Esophagus (tissue), 2 donors: ENCODE measurements around the gene HUNK. TPM values are rescaled to one million over a fixed set of nuclear protein-coding genes. Genes with fewer than 3 reads are reported as not detected.

ENCODE experiments used
- H3K27ac ChIP-seq, 2 donors: one replicate each; pipeline ENCODE4 v1.5.1; 2013; ENCODE audit warnings: low read depth in 2 of 2, mild to moderate bottlenecking in 2 of 2, inconsistent platforms in 1 of 2, low read length in 1 of 2, moderate library complexity in 1 of 2
- H3K27me3 ChIP-seq, 2 donors: one replicate each; pipeline ENCODE4 v1.6.1; 2013; ENCODE audit warnings: low read length in 2 of 2, control low read depth in 1 of 2, mild to moderate bottlenecking in 1 of 2; ENCODE audit not compliant: insufficient read depth in 2 of 2, control insufficient read depth in 1 of 2
- H3K36me3 ChIP-seq, 2 donors: one replicate each; pipeline ENCODE4 v1.6.1; 2013; ENCODE audit warnings: low read length in 1 of 2; ENCODE audit not compliant: control insufficient read depth in 2 of 2, insufficient read depth in 2 of 2
- H3K4me1 ChIP-seq, 2 donors: one replicate each; pipeline ENCODE4 v1.6.1; 2013; ENCODE audit warnings: low read length in 1 of 2; ENCODE audit not compliant: control insufficient read depth in 2 of 2, insufficient read depth in 2 of 2
- H3K4me3 ChIP-seq, 2 donors: one replicate each; pipeline ENCODE4 v1.5.1; 2013; ENCODE audit warnings: low read length in 2 of 2, mild to moderate bottlenecking in 2 of 2, low read depth in 1 of 2, moderate library complexity in 1 of 2
- H3K9me3 ChIP-seq, 2 donors: one replicate each; pipeline ENCODE4 v1.6.1; 2013; ENCODE audit warnings: mild to moderate bottlenecking in 2 of 2, low read depth in 1 of 2, low read length in 1 of 2, moderate library complexity in 1 of 2; ENCODE audit not compliant: control insufficient read depth in 2 of 2, insufficient read depth in 1 of 2
- WGBS, 2 donors: extraction: QIAGEN DNeasy Blood & Tissue Kit; methylation state at CpG; one replicate each; pipeline ENCODE4 v1.1.7; 2013; 5-methylcytosine and 5-hydroxymethylcytosine counted together
- polyA plus RNA-seq, 2 donors: library from polyadenylated mRNA; stranded (reverse); fragments of 200-250 nt; gene quantifications; one replicate each; pipeline ENCODE4 v1.2.3, GENCODE V29; 2013
- donor health status: healthy with polysubstance abuse.
- donor health status: Bipolar disorder and iron deficiency.

Gene HUNK
- polyA plus RNA-seq, 2 donors, result 0.10 to 0.20 TPM

DNA sequence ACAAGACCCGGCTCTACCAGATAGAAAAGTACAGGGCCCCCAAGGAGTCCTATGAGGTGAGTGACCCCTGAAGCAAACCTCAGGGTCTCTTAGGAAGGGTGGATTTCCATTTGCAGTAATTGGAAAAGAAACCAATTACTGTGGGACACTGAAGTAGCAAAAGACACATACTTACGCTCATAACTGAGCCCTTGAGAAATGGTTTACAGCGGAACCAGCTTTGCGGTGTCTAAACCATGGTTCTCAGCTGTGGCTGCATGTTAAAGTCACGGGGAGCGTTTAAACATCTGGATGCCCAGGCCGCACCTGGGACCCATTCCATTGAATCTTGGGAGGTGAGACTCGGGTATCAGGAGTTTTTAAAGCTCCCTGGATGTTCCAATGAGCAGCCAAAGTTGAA, 110.7 kb downstream of the HUNK start:
- H3K4me1 ChIP-seq, result no peaks in the 10 kb centered on the region
- H3K27me3 ChIP-seq, result no peaks in the 10 kb centered on the region
- no peak overlapping the region for H3K4me3 ChIP-seq
- no peaks in the 10 kb centered on the region for H3K36me3 ChIP-seq
- no peak overlapping the region for H3K27ac ChIP-seq
- WGBS, 2 donors, result 92 to 93% methylated on average over 8 of the region's 8 CpGs
- no peaks in the 10 kb centered on the region for H3K9me3 ChIP-seq

DNA sequence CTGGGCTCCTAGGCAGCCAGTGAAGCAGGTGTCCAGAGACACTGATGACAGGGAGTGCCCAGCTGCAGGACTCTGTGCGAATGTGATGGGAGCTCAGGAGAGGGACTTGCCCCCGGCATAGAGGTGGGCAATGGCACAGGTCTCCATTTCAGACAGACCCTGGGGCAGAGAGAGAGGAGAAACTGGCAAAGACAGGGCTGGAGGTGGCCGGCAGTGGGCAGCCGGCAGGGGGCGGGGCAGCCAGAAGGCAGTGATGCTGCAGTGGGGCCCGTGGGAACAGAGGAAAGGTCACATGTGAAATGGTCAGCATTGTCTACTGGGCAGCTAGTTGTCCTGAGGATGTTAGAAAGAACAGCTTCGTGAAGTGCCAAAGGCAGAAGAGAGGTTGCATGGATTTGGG, 112.6 kb downstream of the HUNK start:
- H3K4me1 ChIP-seq, result no peaks in the 10 kb centered on the region
- no peaks in the 10 kb centered on the region for H3K9me3 ChIP-seq
- H3K36me3 ChIP-seq, result no peaks in the 10 kb centered on the region
- no peak overlapping the region for H3K4me3 ChIP-seq
- H3K27me3 ChIP-seq, result no peaks in the 10 kb centered on the region
- WGBS, 2 donors, result 86 to 87% methylated on average over 7 of the region's 7 CpGs
- H3K27ac ChIP-seq, result no peak overlapping the region

DNA sequence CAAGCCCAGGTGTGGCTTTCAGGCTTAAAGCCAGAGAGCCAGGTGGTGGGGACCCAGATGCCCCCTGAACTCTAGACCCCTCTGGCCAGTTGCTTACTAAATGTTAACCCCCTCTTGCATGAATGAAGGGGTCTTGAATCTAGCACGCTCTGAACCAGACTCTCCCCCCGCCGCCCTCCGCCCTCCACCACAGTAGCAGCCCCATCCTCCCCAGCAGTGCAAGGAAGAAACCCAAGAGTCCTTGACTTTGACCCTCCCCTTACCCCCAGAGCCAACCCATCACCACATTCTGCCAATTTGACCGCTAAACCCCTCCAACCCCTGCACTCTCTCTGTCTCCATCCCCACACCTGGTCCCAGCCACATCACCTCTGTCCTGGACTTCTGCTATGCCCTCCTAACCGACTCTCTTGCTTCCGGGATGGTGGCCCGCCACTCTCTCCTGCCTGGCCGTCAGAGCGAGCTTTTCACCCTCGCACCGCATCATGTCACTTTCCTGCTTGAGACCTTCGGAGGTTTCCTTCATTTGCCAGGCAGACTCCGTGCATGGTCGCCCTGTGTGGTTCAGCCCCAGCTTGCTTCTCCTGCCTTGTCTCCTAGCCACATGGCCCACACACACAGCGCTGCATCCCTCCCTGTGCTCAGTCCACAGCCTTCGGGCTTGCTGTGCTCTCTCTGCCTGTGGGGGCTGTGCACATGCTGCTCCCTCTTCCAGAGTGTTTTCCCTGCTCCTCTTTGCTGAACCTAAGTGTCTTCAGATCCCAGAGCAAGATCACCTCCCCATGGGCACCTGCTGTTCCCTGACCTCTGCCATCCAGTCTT, 113.4 kb downstream of the HUNK start:
- no peaks in the 10 kb centered on the region for H3K9me3 ChIP-seq
- H3K27ac ChIP-seq, result no peak overlapping the region
- H3K36me3 ChIP-seq, result no peaks in the 10 kb centered on the region
- WGBS, 2 donors, result 94 to 95% methylated on average over 17 of the region's 17 CpGs
- H3K4me1 ChIP-seq, result no peaks in the 10 kb centered on the region
- no peak overlapping the region for H3K4me3 ChIP-seq
- no peaks in the 10 kb centered on the region for H3K27me3 ChIP-seq

DNA sequence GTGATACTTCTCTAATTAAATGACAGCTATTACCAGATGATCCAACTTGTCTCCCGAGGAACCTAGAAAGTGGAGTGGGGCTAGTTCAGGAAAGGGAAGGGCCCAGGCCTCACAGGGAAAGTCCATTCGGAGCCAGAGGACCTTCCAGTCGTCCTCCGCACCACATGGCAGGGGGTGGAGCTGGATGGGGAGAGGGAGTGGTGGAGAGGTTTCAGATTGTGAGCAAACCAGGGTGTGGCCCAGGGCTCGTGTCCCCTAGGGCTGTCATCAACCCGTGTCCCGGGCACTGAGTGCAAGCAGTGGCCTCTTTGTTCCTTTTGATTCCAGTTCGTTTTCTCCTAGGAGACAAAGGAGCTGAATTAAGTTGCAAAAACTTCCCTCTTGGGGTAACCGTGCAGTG, 114.9 kb downstream of the HUNK start:
- no peak overlapping the region for H3K4me3 ChIP-seq
- H3K27me3 ChIP-seq, result no peaks in the 10 kb centered on the region
- 52 to 54% methylated on average over 9 of the region's 9 CpGs for WGBS, 2 donors
- H3K4me1 ChIP-seq, result no peaks in the 10 kb centered on the region
- no peak overlapping the region for H3K27ac ChIP-seq
- no peaks in the 10 kb centered on the region for H3K36me3 ChIP-seq
- no peaks in the 10 kb centered on the region for H3K9me3 ChIP-seq

DNA sequence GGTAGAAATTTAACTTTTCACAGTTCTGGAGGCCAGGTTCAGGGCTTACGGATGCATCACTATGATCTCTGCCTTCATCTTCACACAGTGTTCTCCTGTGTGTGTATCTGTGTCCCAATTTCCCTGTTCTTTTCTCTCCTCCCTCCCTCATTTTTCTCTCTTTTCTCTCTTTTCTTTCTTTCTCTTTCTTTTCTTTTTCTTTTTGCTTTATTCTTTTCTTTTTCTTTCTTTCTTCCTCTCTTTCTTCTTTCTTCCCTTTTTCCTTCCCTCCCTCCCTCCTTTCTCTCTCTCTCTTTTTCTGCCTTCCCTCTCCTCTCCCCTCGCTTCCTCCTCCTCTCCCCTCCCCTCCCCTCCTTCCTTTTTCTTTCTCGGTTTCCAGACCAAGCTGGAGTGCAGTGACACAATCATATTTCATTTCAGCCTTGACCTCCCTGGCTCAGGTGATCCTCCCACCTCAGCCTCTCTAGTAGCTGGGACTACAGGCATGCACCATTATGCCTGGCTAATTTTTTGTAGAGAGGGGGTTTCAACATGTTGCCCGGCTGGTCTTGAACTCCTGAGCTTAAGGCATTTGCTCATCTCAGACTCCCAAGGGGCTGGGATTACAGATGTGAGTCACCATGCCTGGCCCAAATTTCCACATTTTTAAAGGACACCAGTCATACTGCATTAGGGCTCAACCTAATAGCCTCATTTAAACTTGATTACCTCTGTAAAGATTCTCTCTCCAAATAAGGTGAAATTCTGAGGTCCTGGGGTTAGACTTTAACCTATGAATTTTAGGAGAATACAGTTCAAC, 115.9 kb downstream of the HUNK start:
- WGBS, 2 donors, result 76 to 82% methylated on average over 4 of the region's 4 CpGs

DNA sequence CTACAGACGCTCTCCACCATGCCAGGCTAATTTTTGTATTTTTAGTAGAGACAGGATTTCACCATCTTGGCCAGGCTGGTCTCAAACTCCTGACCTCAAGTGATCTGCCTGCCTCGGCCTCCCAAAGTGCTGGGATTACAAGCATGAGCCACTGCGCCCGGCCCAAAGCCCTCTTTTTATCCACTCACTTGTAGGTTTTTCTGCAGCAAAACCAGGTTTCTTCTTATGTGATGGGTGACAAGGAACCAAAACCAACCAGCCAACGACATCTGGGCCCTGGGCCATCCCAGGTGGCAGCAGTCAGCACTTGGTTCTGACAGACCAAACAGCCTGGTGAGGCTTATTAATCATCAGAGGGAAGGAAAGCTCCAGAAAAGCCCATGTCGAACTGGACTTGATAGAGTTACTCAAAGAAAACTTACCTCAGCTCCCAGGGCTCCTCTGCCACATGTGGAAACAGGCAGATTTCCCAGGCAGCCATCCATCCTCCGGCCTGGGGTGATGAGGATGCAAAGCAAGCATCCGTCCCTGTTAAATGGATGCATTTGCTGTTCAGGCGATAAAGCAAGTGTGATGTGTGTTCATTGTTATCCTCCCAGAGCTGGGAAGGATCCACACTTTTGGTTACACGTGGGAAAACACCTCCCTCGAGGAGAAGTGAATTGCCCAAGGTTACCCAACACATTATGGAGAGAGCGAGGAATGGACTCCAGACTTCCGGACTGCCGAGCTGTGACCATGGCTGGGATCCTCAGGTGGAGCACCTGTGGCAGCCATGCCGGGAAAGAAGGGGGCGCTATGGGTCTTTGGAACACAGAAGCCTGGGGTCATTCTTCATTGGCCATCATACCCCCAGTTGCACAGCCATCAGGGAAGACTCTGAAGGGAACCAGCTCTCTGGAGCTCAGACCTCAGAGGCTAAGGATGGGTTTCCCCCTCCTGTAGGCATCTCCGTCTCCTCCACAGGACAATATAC, 118.8 kb downstream of the HUNK start:
- Histone ChIP-seq H3K9me3 (no peaks in the 10 kb centered on the region), H3K27ac (no peak overlapping the region)
- WGBS, 2 donors, result 86 to 87% methylated on average over 17 of the region's 17 CpGs

More for the DNA sequence above, 115.9 kb downstream of the HUNK start:
- no peak overlapping the region for H3K4me3 ChIP-seq
- no peaks in the 10 kb centered on the region for H3K27me3 ChIP-seq
- no peaks in the 10 kb centered on the region for H3K9me3 ChIP-seq
- no peak overlapping the region for H3K27ac ChIP-seq
- no peaks in the 10 kb centered on the region for H3K36me3 ChIP-seq
- no peaks in the 10 kb centered on the region for H3K4me1 ChIP-seq

DNA sequence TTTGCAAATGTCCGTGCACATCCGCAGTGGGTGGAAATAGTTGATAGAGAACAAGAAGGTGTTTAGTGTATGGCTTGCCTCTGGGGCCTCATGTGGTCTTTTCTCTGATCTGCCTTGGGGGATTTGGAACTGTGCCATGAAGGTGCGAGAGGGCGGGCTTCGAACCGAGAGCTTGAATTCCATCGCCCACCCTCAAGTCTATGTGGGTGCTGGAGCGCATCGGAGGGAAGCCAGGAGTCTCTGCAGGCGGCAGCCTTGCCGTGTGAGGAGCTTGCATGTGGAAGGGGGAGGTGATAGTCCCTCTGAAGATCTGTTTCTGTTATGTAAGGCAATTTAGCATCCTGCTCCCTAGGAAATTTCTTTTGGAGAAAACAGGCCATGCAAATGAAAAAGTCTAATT, 119.6 kb downstream of the HUNK start:
- no peak overlapping the region for H3K4me3 ChIP-seq
- H3K27me3 ChIP-seq, result no peaks in the 10 kb centered on the region
- H3K9me3 ChIP-seq, result no peaks in the 10 kb centered on the region
- no peaks in the 10 kb centered on the region for H3K4me1 ChIP-seq
- H3K27ac ChIP-seq, result no peak overlapping the region
- H3K36me3 ChIP-seq, result no peaks in the 10 kb centered on the region
- 94% methylated on average over 11 of the region's 11 CpGs for WGBS, 2 donors

More for the DNA sequence above, 118.8 kb downstream of the HUNK start:
- no peak overlapping the region for H3K4me3 ChIP-seq
- no peaks in the 10 kb centered on the region for H3K36me3 ChIP-seq
- no peaks in the 10 kb centered on the region for H3K4me1 ChIP-seq
- no peaks in the 10 kb centered on the region for H3K27me3 ChIP-seq

DNA sequence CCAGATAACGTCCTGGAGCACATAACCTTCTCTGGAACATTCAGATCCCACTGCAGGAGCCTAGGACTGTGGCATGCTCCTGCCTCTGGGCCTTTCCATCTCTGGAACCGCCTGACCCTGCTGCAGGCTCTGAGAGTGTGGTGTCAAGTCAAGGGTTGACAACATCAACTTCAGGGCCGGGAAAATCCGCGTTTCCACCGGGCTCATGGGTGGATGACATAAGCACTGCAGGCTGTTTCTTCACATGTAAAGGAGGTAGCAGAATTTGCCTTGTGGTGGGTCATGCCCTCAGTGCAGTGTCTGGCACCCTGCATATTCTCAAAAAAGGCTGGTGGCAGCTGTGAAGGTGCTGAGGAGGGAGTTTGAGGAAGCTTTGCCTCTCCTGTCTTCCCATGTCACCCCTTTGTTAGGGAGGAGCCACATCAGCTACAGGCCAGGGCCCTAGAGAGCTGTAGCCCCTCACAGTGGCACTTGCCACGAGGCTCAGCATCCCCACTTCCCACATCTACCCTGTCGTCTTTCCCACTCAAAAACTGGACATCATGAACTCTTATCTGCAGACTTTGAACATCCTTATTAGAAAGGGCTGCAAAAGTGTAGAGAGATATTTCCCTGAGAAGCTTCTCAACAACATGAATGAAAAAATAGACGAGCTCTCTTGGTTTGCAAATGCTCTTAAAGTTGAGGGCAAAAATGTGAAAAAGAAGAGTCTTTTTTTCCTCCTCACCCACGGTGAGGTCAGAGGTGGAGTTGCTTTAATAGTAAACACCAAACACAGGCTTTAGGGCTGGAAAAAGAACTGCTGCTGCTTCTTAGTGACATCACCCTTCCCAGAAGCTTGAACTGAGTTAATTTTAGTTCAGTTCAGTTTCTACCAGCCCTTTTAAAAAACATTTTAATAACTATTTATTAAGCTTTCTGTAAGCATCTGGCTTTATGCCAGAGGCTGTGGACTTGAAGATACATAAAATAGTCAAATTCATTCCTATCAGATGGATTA, 121.3 kb downstream of the HUNK start:
- no peaks in the 10 kb centered on the region for H3K9me3 ChIP-seq
- no peak overlapping the region for H3K27ac ChIP-seq
- 74 to 76% methylated on average over 10 of the region's 10 CpGs for WGBS, 2 donors
- H3K27me3 ChIP-seq, result no peaks in the 10 kb centered on the region
- no peaks in the 10 kb centered on the region for H3K4me1 ChIP-seq
- no peaks in the 10 kb centered on the region for H3K36me3 ChIP-seq
- no peak overlapping the region for H3K4me3 ChIP-seq
